ENCODE measurements around the gene PCCA. TPM values are rescaled to one million over a fixed set of nuclear protein-coding genes. Genes with fewer than 3 reads are reported as not detected.
"Not testable (repeated sequence)": the region's sequence is repeated elsewhere in the genome, so short reads cannot be mapped to it uniquely, and the experiment has no call there.

PCCA gene
- total RNA-seq, 1 experiment from 2014 or later = 22.8 TPM

DNA sequence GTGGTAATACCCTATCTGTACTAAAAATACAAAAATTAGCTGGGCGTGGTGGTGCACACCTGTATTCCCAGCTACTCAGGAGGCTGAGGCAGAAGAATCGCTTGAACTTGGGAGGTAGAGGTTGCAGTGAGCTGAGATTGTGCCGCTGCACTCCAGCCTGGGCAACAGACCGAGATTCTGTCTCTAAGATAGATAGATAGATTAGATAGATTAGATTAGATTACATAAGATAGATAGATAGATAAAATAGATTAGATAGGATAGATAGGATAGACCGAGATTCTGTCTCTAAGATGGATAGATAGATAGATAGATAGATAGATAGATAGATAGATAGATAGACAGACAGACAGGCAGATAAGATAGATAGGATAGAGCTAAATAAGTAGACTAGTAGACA, 435.8 kb downstream of the PCCA start:
- DNase-seq (ENCODE audit: low spot score) = not testable (repeated sequence)

- no peak for DNase-seq (ENCODE audit: low spot score)
These were observed 436.8 kb downstream of the PCCA start for GRCh38 chr13:100525453-100526317.

GRCh38 chr13:100526318-100527000, 437.6 kb downstream of the PCCA start:
- DNase-seq (ENCODE audit: low spot score) = no peak

DNA sequence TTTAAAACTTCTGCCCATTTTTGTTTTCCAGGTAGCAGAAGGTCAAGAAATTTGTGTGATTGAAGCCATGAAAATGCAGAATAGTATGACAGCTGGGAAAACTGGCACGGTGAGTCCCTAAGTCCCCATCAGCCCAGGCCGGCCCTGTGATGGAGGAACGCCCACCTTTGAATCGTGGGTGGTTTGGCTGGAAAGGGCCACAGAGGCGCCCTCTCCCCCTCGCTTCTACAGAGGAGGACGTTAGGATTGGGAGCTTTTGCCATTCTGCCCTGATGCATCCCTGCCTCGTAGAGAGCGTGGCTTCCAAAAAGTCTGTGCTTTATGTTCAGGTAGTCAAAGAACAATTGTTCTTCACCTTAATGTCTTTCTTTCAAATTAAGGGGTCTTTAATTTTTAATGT, 438.8 kb downstream of the PCCA start:
- no peak for DNase-seq (ENCODE audit: low spot score)

- DNase-seq (ENCODE audit: low spot score) = no peak
These were observed 439.5 kb downstream of the PCCA start for GRCh38 chr13:100528353-100528752.

DNA sequence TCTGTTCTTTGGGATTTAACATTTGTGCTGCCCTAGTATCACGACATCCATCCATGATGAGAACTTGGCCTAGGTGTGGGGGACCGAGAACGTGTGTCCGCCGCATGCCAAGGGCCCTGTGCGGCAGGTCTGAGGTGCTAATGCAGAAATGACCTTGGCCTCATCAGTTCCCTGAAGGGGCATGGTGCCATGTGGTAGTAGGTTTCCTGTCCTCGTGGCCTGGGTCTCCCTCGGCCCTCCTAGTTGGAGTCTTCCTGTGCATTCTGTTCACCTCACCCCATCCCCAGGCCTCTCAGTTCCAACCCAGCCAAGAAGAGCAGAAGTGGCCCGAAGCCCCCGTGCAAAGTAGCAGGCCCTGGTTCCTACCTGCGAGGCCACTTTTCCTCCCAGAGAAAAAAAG, 439.9 kb downstream of the PCCA start:
- DNase-seq (ENCODE audit: low spot score) = no peak

GRCh38 chr13:100529666-100530377, 440.9 kb downstream of the PCCA start:
- no peak for DNase-seq (ENCODE audit: low spot score)

DNA sequence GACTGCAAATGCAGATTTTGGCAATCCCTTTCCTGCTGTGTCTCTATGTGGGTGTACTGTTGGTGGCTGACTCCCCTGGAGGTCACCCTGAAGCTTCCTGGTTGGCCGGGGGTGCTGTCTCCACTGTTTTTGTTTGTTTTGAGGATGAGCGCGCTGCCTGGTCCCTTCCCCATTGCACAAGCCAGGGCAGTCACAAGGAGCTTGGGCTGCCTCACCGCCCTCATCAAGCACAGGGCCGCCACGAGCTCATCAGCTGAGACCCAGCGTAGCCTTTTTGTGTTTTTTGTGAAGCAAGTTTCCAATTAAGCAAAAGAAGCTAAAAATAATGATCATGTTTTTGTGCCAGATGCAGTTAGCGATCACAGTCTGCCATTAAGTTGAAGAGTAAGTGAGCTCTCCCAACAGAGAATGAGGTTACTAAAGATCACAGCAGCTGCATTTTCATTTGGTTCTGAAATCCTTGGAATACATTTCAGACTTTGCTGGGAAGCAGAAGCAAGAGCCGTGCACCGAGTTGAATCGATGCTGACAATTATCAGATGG, 441.8 kb downstream of the PCCA start:
- no peak for DNase-seq (ENCODE audit: low spot score)

DNA sequence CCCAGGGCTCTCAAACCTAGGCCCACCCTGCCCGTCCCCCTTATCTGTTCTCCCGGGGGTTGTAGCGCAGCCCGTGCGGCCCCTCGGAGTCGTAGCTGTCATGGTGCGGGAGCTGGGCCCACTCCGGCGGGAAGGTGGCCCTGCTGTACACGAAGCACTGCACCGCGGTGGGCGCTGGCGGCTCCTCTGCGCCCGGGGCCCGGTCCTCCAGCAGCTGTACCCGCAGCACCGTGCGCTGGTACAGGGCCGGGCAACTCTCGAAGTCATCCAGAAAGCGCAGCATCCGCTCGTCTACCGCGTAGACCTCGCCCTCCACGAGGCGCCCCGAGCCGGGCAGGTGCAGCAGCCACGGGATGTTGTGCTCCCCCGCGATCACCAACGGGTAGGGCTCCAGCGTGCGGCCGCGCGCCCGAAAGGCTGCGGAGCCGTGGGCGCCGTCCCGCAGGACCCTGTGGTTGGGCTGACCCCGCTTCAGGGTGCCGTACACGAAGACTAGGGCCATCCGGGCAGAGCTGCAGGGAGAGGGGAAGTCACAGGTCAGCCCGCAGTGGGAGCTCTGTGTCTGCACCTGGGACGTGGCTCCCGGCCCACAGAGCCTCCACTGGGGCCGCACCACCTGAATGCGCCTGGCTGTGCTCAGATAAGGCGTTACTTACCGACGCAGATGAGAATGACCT, 443.3 kb downstream of the PCCA start:
- no peak for DNase-seq (ENCODE audit: low spot score)

DNA sequence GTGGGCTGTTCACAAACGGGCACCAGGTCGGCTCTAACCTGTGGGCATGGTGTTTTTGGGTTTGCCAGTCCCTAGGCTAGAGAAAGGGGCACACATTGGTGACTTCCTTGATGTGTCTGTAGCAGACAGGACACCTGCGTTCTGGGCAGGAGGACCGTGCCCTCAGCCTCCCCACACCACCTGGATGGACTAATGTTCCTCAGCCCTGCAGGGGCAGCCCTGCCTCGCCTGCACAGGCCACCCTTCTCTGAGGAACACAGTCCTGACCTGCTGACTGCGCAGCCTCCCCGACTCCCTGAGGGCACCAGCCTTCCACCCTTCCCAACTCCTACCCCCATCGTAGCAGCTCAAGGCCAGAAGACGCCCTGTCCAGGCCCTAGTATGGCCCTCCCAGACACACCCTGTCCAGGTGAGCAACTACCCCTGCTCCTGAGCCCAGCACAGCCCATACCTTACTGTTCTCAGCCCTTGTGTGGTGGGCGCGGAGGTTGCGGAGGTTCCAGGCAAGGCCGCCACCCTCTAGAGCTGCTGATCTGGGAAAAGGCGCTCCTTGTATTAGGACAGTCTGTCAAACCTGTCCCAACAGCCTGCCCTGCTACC, 444.0 kb downstream of the PCCA start:
- no peak for DNase-seq (ENCODE audit: low spot score)

DNA sequence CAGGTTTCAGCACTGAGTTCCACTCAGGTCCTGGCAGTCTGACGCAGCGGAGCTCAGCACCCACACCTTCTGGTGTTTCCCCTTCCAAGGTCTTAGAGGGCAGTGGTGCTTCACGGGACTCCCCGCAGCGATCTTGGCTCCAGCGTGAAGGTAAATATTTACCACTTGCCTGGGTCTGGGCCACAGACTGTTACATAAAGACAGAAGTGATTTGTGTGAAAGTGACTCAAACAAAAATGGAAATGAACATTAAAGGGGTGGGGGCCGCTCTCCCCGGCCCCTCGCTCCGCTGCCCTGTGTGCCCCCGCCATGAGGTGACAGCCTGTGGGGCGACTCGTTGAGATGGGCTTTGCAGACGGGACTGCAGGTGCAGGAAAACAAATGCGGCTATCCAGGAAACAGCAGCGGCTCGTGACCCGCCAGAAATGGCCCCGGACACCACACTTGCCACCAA, 444.7 kb downstream of the PCCA start:
- DNase-seq (ENCODE audit: low spot score) = no peak

DNA sequence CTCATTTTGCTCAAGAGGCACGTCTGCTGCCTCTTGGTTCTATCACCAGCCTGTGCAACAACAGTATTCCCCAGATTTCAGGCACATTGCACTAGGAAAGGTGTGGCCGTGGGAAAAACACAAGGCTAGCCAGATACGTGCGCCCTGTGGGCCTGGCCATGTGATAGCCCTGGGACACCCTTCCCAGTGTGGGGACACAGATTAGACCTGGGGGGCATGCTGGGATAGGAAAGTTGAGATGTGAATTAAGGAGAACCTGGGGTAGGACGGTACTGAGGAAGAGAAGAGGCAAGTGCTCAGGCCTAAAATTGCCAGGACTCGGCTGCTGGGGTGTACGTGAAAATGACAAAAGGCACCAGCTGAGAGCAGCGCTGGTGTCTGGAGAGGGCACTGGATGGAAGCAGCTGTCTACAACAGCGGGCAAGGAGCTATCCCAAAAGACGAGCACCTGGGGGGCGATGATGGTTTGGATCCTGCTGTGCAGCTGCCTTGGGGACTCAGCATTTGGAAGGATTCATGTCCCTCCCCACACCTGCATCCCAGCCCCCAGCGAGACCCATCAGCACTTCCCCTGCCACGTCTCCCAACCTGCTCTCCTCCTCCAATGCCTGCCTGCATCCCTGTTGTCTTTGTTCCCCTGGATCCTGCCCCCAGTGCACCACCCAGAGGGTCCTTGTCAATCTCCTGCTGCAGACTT, 445.4 kb downstream of the PCCA start:
- DNase-seq (ENCODE audit: low spot score) = no peak

DNA sequence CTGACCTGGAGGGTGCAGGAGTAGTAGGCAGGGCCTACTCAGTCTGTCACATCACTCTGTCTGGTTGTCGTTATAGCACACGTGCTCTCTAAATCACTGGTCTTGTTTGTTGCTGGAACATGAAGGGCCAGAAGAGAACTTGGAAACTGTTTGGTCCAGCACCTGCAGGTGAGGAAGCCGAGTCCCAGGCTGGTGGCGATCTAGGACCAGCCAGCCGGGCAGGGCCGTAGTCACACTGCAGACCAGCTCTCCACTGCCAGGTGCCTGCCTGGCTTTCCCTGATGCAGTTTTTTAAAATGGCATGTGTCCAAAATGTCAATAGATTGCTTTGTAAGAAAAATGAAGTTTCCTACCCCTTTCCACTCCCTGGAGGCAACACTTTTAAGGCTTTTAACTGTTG, 446.0 kb downstream of the PCCA start:
- no peak for DNase-seq (ENCODE audit: low spot score)

- DNase-seq (ENCODE audit: low spot score) = no peak
These were observed 446.7 kb downstream of the PCCA start for GRCh38 chr13:100535426-100536135.

GRCh38 chr13:100536643-100537180, 447.8 kb downstream of the PCCA start:
- no peak for DNase-seq (ENCODE audit: low spot score)

GRCh38 chr13:100537486-100537885, 448.6 kb downstream of the PCCA start:
- no peak for DNase-seq (ENCODE audit: low spot score)

- no peak for DNase-seq (ENCODE audit: low spot score)
These were observed 449.1 kb downstream of the PCCA start for GRCh38 chr13:100537951-100538462.

DNA sequence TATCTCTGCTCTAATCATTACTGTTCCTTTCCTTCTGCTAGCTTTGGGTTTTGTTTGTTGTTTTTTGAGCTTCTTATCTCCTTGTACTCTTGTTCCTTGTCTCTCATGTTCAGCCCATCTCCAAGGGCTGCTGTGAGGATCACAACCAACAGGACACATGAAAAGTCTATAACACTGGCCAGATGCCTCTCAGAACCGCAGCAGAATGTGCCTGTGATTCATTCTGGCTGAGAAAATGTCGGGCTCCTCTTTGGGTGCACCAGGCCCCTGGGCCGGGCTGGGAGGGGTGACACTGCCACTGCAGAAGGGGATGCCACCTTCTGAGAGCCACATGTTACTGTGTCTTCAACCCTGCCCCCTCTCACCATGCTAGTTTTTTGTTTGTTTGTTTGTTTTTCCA, 451.7 kb downstream of the PCCA start:
- DNase-seq (ENCODE audit: low spot score) = no peak

Measured in A172 (cell line).